ENCODE data around the gene FBXO41. TPM values are rescaled to one million over a fixed set of nuclear protein-coding genes. Genes with fewer than 3 reads are reported as not detected.

The FBXO41 gene
- total RNA-seq, 1 donor from 2014 or later, result 2.9 TPM

- Histone ChIP-seq H3K4me3 (no peak overlapping the region), H3K27ac (no peak overlapping the region), H3K9me3 (no peaks in the 10 kb centered on the region), H3K36me3 (peaks cover 43% of the 10 kb centered on the region), H3K27me3 (ENCODE audit: low read depth) (no peaks in the 10 kb centered on the region), H3K4me1 (peaks cover 13% of the 10 kb centered on the region)
- DNase-seq (no peak), ATAC-seq (no peak)
- intact Hi-C loops (cut with DNase I), result no loop called here
- no peak for TF ChIP-seq CTCF (IDR thresholded peaks at IDR 0.05)
These were observed 66.0 kb downstream of the FBXO41 start for GRCh38 chr2:73218298-73218697.

GRCh38 chr2:73217826-73218225 lies 66.5 kb downstream of the FBXO41 start:
- intact Hi-C loops (cut with DNase I), result no loop called here
- peaks cover 38% of the 10 kb centered on the region for H3K36me3 ChIP-seq
- H3K4me1 ChIP-seq, result peaks cover 14% of the 10 kb centered on the region
- no peaks in the 10 kb centered on the region for H3K9me3 ChIP-seq
- no peak for TF ChIP-seq CTCF (IDR thresholded peaks at IDR 0.05)
- H3K27me3 ChIP-seq (ENCODE audit: low read depth), result no peaks in the 10 kb centered on the region
- no peak for ATAC-seq
- DNase-seq, result no peak
- H3K4me3 ChIP-seq, result no peak overlapping the region
- H3K27ac ChIP-seq, result no peak overlapping the region

GRCh38 chr2:73217160-73217559 lies 67.1 kb downstream of the FBXO41 start:
- TF ChIP-seq CTCF (IDR thresholded peaks at IDR 0.05), result no peak
- no peak for ATAC-seq
- intact Hi-C loops (cut with DNase I), result no loop called here
- H3K4me3 ChIP-seq, result no peak overlapping the region
- H3K27ac ChIP-seq, result no peak overlapping the region
- H3K9me3 ChIP-seq, result no peaks in the 10 kb centered on the region
- no peak for DNase-seq
- peaks cover 32% of the 10 kb centered on the region for H3K36me3 ChIP-seq
- H3K27me3 ChIP-seq (ENCODE audit: low read depth), result no peaks in the 10 kb centered on the region
- peaks cover 19% of the 10 kb centered on the region for H3K4me1 ChIP-seq

- TF ChIP-seq CTCF (IDR thresholded peaks at IDR 0.05), result no peak
- intact Hi-C loops (cut with DNase I), result no loop called here
- peaks cover 15% of the 10 kb centered on the region for H3K36me3 ChIP-seq
- no peaks in the 10 kb centered on the region for H3K9me3 ChIP-seq
- peaks cover 19% of the 10 kb centered on the region for H3K4me1 ChIP-seq
- no peak for ATAC-seq
- no peak for DNase-seq
- H3K27me3 ChIP-seq (ENCODE audit: low read depth), result no peaks in the 10 kb centered on the region
- peak overlapping the region; percentile 93 for H3K4me3 ChIP-seq
- no peak overlapping the region for H3K27ac ChIP-seq
These were observed 69.0 kb downstream of the FBXO41 start for GRCh38 chr2:73215254-73215653.

GRCh38 chr2:73214120-73215035 lies 69.9 kb downstream of the FBXO41 start, which contains the start of gene SMYD5:
SMYD5 (plus strand) TSS chr2:73214245; CDS start chr2:73214267, 22 bp downstream.
- ATAC-seq (peak; percentile 95 to 98), DNase-seq (peak; percentile 91)
- Histone ChIP-seq H3K4me3 (peak within 1 kb of the TSS; percentile 93), H3K9me3 (no peaks in the 10 kb centered on the region), H3K4me1 (peaks cover 19% of the 10 kb centered on the region), H3K27me3 (ENCODE audit: low read depth) (no peaks in the 10 kb centered on the region), H3K36me3 (peaks cover 6% of the 10 kb centered on the region), H3K27ac (peak within 1 kb of the TSS; percentile 80)
- intact Hi-C loops (cut with DNase I), result no loop called here
- TF ChIP-seq CTCF (IDR thresholded peaks at IDR 0.05), result no peak

All from lower lobe of right lung (tissue), 2 donors.